WTC11 (cell line): Measurements from ENCODE around the gene ZBTB16. TPM values are rescaled to one million over a fixed set of nuclear protein-coding genes. Genes with fewer than 3 reads are reported as not detected.

ENCODE experiments used
- ATAC-seq: fragments of 200-7000 bp; cut with Tn5 transposase; 2 replicates; pipeline ENCODE4 v1.10.0; 2021; ENCODE audit warnings: mild to moderate bottlenecking, moderate library complexity
- CTCF ChIA-PET: fragments of 300-600 bp; sonication (Branson Sonifier 250); formaldehyde crosslinking; loops from one replicate; lab custom pipeline; 2021; ENCODE audit warnings: antibody characterized with exemption; lab: Charles Lee
- POLR2A ChIA-PET: fragments of 350-600 bp; sonication (Branson Sonifier 250); formaldehyde crosslinking; loops from one replicate; lab custom pipeline; 2021; ENCODE audit warnings: antibody characterized with exemption; lab: Charles Lee
- DNase-seq: peaks from one replicate; pipeline ENCODE4 v3.0.0; 2021; ENCODE audit warnings: low spot score
- H3K27ac Mint-ChIP-seq: 2 replicates; pipeline ENCODE4 v1.8.0; 2021; ENCODE audit warnings: mixed read lengths
- H3K27me3 Mint-ChIP-seq: 2 replicates; pipeline ENCODE4 v1.8.0; 2021; ENCODE audit warnings: low read depth, mild to moderate bottlenecking, moderate library complexity, mixed read lengths
- H3K36me3 Mint-ChIP-seq: 2 replicates; pipeline ENCODE4 v1.8.0; 2021; ENCODE audit warnings: mixed read lengths
- H3K4me1 Mint-ChIP-seq: 2 replicates; pipeline ENCODE4 v1.8.0; 2022; ENCODE audit warnings: mixed read lengths
- H3K4me3 Mint-ChIP-seq: 2 replicates; pipeline ENCODE4 v1.8.0; 2021; ENCODE audit warnings: mild to moderate bottlenecking, moderate library complexity, mixed read lengths
- H3K9me3 Mint-ChIP-seq: 2 replicates; pipeline ENCODE4 v1.8.0; 2021; ENCODE audit warnings: mixed read lengths
- OVOL2 ChIP-seq: fragments of 250-450 bp; sonication (Bioruptor Pico); IDR thresholded peaks from 2 replicates; pipeline ENCODE4 v1.9.0; 2021; ENCODE audit warnings: mild to moderate bottlenecking, borderline replicate concordance
- SMAD3 ChIP-seq: sonication (generic); formaldehyde crosslinking; IDR thresholded peaks from 2 replicates; pipeline ENCODE4 v1.8.0; 2022; ENCODE audit warnings: missing genetic modification reagents, mild to moderate bottlenecking, borderline replicate concordance
- SOX15 ChIP-seq: fragments of 250-450 bp; sonication (Bioruptor Pico); IDR thresholded peaks from 2 replicates; pipeline ENCODE4 v1.9.0; 2021; ENCODE audit warnings: mild to moderate bottlenecking
- ZBTB21 ChIP-seq: sonication (generic); formaldehyde crosslinking; IDR thresholded peaks from 2 replicates; pipeline ENCODE4 v1.8.1; 2023; ENCODE audit warnings: mild to moderate bottlenecking, missing genetic modification reagents, borderline replicate concordance
- ZNF219 ChIP-seq: sonication (generic); formaldehyde crosslinking; IDR thresholded peaks from 2 replicates; pipeline ENCODE4 v1.8.0; 2023; ENCODE audit warnings: missing genetic modification reagents, mild to moderate bottlenecking, borderline replicate concordance
- ZNF317 ChIP-seq: sonication (generic); formaldehyde crosslinking; IDR thresholded peaks from 2 replicates; pipeline ENCODE4 v1.8.1; 2023; ENCODE audit warnings: low read depth, mild to moderate bottlenecking, moderate library complexity, missing genetic modification reagents, borderline replicate concordance
- ZNF396 ChIP-seq: fragments of 250-450 bp; sonication (Bioruptor Pico); IDR thresholded peaks from 2 replicates; pipeline ENCODE4 v1.8.0; 2021; ENCODE audit warnings: mild to moderate bottlenecking, moderate library complexity, borderline replicate concordance
- total RNA-seq: library from RNA; stranded (reverse); gene quantifications from 3 replicates; pipeline ENCODE4 v1.2.3, GENCODE V29; 2021
- TF ChIP-seq, protein P1 (sequence below): sonication (generic); formaldehyde crosslinking; IDR thresholded peaks from 2 replicates; pipeline ENCODE4 v1.8.0; 2023; ENCODE audit warnings: missing genetic modification reagents
- TF ChIP-seq, protein P2 (sequence below): sonication (generic); formaldehyde crosslinking; conservative IDR thresholded peaks from 2 replicates; pipeline ENCODE4 v1.8.1; 2023; ENCODE audit warnings: mild to moderate bottlenecking, low read depth, missing genetic modification reagents, moderate library complexity
- TF ChIP-seq, protein P3 (sequence below): sonication (generic); formaldehyde crosslinking; IDR thresholded peaks from 2 replicates; pipeline ENCODE4 v1.8.0; 2023; ENCODE audit warnings: mild to moderate bottlenecking, missing genetic modification reagents
- TF ChIP-seq, protein P4 (sequence below): sonication (generic); formaldehyde crosslinking; IDR thresholded peaks from 2 replicates; pipeline ENCODE4 v1.8.1; 2022; ENCODE audit warnings: missing genetic modification reagents, borderline replicate concordance
- TF ChIP-seq, protein P5 (sequence below): fragments of 250-450 bp; sonication (Bioruptor Pico); IDR thresholded peaks from 2 replicates; pipeline ENCODE4 v1.9.0; 2021; ENCODE audit warnings: moderate library complexity, mild to moderate bottlenecking, inconsistent platforms, borderline replicate concordance
- TF ChIP-seq, protein P6 (sequence below): fragments of 250-450 bp; sonication (Bioruptor Pico); IDR thresholded peaks from 2 replicates; pipeline ENCODE4 v1.8.0; 2021; ENCODE audit warnings: mild to moderate bottlenecking

The ZBTB16 gene
- total RNA-seq, 1 experiment from 2014 or later, result 0.57 TPM

DNA sequence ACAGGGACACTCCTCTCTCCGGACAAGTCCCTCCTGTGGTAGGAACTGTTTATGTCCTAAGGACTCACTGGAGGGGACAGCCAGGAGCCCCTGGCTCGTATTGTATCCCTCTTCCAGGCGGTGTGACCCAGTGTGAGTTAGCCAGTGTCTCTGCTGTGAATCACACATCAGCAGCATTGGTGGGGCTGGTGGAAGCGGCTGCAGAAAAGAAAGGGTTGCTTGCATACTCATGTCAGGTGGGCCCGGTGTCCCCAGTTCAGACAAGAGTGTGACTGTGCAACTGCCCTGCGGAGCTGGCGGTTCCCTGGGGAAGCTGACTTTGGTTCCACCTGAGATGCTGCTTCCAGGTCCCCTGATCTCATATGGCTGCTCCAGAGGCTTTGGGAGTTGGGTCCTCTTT is 99.4 kb downstream of the ZBTB16 start (continued):
- TF ChIP-seq, protein P1, sequence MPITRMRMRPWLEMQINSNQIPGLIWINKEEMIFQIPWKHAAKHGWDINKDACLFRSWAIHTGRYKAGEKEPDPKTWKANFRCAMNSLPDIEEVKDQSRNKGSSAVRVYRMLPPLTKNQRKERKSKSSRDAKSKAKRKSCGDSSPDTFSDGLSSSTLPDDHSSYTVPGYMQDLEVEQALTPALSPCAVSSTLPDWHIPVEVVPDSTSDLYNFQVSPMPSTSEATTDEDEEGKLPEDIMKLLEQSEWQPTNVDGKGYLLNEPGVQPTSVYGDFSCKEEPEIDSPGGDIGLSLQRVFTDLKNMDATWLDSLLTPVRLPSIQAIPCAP (CRISPR knock-in tag), result no peak

DNA sequence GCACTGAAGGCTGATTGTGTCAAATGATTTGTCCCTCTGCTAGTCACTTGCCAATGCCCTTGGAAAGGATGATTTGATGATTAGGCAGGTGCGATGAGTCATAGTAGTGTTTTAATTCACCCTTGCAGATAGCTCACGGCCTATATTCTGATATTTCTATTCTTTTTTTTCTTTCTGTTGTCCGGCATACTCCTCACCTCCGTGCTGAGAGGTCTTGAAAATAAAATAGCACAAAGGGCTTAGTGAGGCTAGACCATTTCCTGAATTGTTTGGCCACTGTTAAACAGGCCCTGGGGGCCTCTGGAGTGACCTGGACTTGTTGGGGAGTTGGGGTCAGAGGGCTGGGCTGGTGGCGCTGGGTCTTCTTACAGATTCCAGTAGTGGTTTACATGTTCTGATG is 99.8 kb downstream of the ZBTB16 start:
- ChIA-PET POLR2A (no interaction called here), CTCF (interaction anchor here (1.2 kb wide), 1 partner anchor 92 kb away, joined by 3 read pairs; no protein-coding TSS in a partner anchor)
- TF ChIP-seq ZNF396 (CRISPR knock-in tag) (no peak), SMAD3 (no peak), ZNF317 (no peak), ZBTB21 (CRISPR knock-in tag) (no peak), SOX15 (no peak), OVOL2 (CRISPR knock-in tag) (no peak), ZNF219 (no peak)
- TF ChIP-seq, protein P2, sequence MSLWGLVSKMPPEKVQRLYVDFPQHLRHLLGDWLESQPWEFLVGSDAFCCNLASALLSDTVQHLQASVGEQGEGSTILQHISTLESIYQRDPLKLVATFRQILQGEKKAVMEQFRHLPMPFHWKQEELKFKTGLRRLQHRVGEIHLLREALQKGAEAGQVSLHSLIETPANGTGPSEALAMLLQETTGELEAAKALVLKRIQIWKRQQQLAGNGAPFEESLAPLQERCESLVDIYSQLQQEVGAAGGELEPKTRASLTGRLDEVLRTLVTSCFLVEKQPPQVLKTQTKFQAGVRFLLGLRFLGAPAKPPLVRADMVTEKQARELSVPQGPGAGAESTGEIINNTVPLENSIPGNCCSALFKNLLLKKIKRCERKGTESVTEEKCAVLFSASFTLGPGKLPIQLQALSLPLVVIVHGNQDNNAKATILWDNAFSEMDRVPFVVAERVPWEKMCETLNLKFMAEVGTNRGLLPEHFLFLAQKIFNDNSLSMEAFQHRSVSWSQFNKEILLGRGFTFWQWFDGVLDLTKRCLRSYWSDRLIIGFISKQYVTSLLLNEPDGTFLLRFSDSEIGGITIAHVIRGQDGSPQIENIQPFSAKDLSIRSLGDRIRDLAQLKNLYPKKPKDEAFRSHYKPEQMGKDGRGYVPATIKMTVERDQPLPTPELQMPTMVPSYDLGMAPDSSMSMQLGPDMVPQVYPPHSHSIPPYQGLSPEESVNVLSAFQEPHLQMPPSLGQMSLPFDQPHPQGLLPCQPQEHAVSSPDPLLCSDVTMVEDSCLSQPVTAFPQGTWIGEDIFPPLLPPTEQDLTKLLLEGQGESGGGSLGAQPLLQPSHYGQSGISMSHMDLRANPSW, result no peak
- TF ChIP-seq, protein P3, sequence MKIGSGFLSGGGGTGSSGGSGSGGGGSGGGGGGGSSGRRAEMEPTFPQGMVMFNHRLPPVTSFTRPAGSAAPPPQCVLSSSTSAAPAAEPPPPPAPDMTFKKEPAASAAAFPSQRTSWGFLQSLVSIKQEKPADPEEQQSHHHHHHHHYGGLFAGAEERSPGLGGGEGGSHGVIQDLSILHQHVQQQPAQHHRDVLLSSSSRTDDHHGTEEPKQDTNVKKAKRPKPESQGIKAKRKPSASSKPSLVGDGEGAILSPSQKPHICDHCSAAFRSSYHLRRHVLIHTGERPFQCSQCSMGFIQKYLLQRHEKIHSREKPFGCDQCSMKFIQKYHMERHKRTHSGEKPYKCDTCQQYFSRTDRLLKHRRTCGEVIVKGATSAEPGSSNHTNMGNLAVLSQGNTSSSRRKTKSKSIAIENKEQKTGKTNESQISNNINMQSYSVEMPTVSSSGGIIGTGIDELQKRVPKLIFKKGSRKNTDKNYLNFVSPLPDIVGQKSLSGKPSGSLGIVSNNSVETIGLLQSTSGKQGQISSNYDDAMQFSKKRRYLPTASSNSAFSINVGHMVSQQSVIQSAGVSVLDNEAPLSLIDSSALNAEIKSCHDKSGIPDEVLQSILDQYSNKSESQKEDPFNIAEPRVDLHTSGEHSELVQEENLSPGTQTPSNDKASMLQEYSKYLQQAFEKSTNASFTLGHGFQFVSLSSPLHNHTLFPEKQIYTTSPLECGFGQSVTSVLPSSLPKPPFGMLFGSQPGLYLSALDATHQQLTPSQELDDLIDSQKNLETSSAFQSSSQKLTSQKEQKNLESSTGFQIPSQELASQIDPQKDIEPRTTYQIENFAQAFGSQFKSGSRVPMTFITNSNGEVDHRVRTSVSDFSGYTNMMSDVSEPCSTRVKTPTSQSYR, result no peak
- TF ChIP-seq, protein P4, sequence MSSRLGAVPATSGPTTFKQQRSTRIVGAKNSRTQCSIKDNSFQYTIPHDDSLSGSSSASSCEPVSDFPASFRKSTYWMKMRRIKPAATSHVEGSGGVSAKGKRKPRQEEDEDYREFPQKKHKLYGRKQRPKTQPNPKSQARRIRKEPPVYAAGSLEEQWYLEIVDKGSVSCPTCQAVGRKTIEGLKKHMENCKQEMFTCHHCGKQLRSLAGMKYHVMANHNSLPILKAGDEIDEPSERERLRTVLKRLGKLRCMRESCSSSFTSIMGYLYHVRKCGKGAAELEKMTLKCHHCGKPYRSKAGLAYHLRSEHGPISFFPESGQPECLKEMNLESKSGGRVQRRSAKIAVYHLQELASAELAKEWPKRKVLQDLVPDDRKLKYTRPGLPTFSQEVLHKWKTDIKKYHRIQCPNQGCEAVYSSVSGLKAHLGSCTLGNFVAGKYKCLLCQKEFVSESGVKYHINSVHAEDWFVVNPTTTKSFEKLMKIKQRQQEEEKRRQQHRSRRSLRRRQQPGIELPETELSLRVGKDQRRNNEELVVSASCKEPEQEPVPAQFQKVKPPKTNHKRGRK (CRISPR knock-in tag), result no peak
- TF ChIP-seq, protein P5, sequence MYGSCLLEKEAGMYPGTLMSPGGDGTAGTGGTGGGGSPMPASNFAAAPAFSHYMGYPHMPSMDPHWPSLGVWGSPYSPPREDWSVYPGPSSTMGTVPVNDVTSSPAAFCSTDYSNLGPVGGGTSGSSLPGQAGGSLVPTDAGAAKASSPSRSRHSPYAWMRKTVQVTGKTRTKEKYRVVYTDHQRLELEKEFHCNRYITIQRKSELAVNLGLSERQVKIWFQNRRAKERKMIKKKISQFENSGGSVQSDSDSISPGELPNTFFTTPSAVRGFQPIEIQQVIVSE, result no peak
- TF ChIP-seq, protein P6, sequence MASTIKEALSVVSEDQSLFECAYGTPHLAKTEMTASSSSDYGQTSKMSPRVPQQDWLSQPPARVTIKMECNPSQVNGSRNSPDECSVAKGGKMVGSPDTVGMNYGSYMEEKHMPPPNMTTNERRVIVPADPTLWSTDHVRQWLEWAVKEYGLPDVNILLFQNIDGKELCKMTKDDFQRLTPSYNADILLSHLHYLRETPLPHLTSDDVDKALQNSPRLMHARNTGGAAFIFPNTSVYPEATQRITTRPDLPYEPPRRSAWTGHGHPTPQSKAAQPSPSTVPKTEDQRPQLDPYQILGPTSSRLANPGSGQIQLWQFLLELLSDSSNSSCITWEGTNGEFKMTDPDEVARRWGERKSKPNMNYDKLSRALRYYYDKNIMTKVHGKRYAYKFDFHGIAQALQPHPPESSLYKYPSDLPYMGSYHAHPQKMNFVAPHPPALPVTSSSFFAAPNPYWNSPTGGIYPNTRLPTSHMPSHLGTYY (CRISPR knock-in tag), result no peak
- DNase-seq (no peak), ATAC-seq (no peak)
- Mint-ChIP-seq H3K27ac (no peak overlapping the region), H3K4me3 (no peak overlapping the region), H3K36me3 (no peaks in the 10 kb centered on the region), H3K27me3 (no peaks in the 10 kb centered on the region; the same call in 1 of the 2 replicates), H3K9me3 (no peaks in the 10 kb centered on the region), H3K4me1 (peaks cover 28% of the 10 kb centered on the region)
